HG03095 (cell line): ENCODE data around the gene KIF16B.

Experiments
- ATAC-seq: cut with Tn5 transposase; IDR thresholded peaks from one replicate; pipeline ENCODE4 v1.9.1; 2021; ENCODE audit warnings: moderate library complexity; ENCODE audit not compliant: unreplicated experiment

The KIF16B gene

DNA sequence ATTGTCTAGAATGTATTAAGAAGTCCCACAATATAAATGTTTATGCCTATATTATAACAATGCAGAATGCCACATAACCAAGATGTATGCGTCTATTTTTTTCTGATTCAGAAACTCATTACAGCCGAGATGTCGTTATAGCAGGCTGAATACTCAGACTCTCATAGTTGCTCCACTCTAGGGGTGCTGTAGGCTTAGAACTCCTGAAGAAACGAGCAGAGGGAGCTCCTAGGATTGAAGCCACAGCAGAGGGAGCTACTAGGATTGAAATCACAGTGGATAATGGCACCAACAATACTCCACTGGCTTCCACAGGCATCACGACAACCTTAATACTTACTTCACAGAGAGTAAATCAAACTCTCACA is 208.9 kb downstream of the KIF16B start:
- ATAC-seq: no peak

DNA sequence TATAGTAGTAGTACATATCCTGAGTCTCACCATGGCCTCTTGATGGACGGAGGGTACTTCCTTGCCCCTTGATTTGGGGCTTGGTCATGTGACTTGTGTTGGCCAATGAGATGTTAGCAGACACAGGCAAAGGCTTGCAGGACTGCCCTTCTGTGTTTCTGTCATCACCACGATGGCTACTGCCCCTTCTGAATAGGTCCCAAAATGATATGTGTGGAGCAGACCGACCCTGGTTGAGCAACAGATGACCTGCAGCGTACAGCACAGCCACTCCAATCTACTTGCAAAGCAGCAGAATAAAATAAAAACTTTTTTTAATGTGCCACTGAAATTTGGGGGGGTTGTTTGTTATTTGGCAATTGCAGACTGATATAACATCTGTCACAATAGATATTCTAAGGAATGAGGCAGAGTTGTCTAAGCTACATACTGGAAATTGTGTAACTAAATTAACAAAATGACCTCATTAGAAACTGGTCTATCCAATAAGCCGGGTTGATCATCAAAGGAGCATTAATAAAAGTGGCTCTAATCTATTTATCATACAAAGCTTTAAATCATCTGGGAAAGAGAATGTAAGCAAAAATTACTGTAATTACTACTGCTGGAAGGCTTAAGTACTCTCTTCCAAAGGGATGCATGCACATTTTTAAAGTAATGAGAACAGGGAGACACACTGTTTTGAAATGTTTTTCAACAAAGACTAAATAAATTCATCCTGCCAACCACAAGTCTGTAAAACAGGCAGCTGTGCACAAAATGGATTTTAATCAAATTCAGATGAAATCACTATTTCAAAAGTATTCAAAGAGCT is 209.5 kb downstream of the KIF16B start:
- no peak for ATAC-seq

DNA sequence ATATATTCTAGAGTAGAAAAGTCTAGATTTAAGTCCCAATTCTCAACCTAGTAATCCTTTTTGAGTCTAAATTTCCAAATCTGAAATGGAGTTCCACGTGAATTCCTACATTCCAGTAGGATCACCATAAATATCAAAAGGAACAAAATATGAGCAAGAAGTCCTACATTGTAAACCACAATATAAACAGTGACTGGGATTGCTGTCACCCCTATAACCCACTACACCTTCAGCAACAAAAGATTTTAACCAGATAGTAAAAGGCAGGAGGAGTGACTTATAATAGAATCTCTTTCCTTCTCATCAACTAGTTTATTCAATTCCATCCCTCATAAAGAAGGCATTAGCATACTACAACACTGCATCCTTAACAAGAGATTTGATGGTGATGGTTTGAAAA is 210.6 kb downstream of the KIF16B start:
- ATAC-seq: no peak

DNA sequence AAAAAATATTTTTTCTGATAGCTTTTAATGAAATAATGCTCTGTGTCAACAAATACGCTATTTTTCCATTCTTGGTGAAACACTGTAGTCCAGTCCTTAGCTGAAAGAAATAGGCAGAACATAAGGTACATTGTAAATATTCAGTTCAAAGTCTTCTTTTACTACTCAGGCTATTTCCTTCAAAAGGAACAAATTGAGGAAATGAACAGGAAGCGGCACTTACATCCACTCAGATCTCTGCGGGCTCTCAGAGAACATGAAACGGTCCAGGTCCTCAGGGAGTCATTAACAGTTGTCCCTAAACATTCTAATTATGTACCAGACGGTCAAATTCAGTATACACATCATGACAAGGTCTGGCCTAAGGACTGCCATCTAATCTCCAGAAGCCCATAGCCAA is 212.6 kb downstream of the KIF16B start:
- ATAC-seq: no peak

GRCh38 chr20:16353417-16353781 is 219.8 kb downstream of the KIF16B start:
- no peak for ATAC-seq

GRCh38 chr20:16352751-16353416 is 220.4 kb downstream of the KIF16B start:
- ATAC-seq: no peak

DNA sequence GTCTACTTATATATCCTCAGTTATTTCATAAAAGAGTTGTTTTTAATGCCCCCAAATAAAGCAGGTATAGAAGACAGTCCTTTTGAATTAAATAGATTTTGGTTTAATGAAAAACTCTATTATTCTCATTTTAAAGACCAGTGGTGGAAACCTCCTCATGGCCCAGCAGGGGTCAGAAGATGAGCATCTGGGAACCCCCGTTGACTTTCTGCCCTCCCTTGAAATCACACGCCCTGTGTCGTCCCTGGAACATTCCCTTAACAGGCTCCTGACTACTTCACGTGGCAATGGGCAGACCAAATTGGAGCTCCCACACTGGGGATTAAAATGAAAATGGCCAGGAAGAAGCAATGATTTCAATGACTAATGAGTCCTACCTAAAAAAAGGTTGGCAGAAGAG is 220.9 kb downstream of the KIF16B start:
- no peak for ATAC-seq

GRCh38 chr20:16351415-16351814 is 221.8 kb downstream of the KIF16B start:
- ATAC-seq: no peak

- no peak for ATAC-seq
These were observed 222.8 kb downstream of the KIF16B start for GRCh38 chr20:16350465-16350864.

GRCh38 chr20:16349523-16350260 is 223.6 kb downstream of the KIF16B start:
- ATAC-seq: no peak

- ATAC-seq: no peak
These were observed 226.3 kb downstream of the KIF16B start for GRCh38 chr20:16346956-16347355.

GRCh38 chr20:16337707-16338106 is 235.5 kb downstream of the KIF16B start:
- ATAC-seq: no peak

DNA sequence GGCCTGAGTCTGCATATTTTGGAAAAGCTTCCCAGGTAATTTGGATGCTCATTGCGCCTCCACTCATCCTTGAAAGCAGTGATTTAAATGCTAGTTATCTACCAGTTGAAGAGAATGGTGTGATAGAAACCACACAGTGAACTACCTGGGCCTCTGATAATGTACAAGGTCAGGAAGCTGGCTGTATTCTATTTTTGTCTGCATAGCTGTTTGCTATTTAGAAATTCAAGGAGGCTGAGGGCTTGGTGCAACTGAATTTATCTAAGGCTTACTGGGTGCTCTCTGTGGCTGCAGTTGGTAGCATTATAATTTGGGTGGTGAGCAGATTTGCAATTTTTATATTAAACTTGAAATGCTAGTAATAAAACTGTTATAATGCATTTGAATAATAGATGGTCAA is 245.6 kb downstream of the KIF16B start:
- no peak for ATAC-seq

- no peak for ATAC-seq
These were observed 252.0 kb downstream of the KIF16B start for GRCh38 chr20:16321291-16321690.

- no peak for ATAC-seq
These were observed 255.5 kb downstream of the KIF16B start for GRCh38 chr20:16317445-16318362.

DNA sequence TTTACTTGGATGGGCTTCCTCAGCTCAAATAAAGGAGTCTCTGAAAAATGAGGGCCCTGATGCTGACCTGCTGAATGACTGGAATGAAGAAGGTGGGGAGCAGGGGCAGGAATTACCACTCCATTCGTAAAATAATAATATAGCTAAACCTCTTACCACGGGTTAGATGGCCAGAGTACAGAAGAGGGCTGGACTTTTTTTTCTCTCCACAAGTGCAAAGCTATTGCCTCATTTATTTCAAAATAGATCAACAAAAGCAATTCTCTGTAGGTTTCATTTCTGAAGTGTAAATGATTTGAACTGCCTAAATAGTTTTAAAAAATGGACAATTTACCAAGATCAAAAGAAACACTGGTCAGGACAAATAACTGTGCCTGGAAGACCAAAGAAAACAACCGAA is 256.7 kb downstream of the KIF16B start:
- ATAC-seq: no peak

- no peak for ATAC-seq
These were observed 258.5 kb downstream of the KIF16B start for GRCh38 chr20:16314748-16315159.

DNA sequence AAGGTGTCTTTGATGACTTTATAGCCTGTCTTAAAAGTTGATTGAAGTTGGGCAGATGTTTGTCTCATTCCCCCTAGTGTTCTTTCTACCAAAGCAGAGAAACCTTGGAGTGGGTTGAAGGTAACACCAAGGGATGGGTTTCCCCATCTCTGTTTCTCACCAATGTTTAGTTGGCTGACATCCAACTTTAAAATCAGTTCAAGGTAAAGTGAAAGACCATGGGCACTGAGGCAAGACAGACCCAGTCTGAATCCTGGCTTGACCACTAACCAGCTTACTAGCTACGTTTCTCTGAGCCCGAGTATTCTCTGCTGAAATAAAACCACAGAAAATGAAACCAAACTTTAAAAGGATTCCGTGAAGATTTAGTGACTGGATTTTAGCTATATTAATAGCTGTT is 258.9 kb downstream of the KIF16B start:
- ATAC-seq: no peak

- ATAC-seq: no peak
These were observed 259.3 kb downstream of the KIF16B start for GRCh38 chr20:16313917-16314316.

GRCh38 chr20:16312998-16313397 is 260.2 kb downstream of the KIF16B start:
- ATAC-seq: no peak

GRCh38 chr20:16311756-16312155 is 261.5 kb downstream of the KIF16B start:
- no peak for ATAC-seq
